Smooth muscle cell (in vitro differentiated cells): ENCODE data around the gene CPLANE1. TPM values are rescaled to one million over a fixed set of nuclear protein-coding genes. Genes with fewer than 3 reads are reported as not detected.

Experiments
- DNase-seq: peaks from one replicate; lab custom pipeline; 2025; ENCODE audit not compliant: unreplicated experiment; lab: John Stamatoyannopoulos, UW
- H2AFZ ChIP-seq: fragments of 200-600 bp; sonication (generic); 2 replicates; pipeline ENCODE4 v1.6.0; 2016; ENCODE audit warnings: antibody characterized with exemption, low read depth, mild to moderate bottlenecking
- H3F3A ChIP-seq: fragments of 200-600 bp; sonication (generic); 2 replicates; pipeline ENCODE4 v1.6.0; 2017; ENCODE audit warnings: antibody characterized with exemption, low read depth
- H3K27ac ChIP-seq: fragments of 200-600 bp; sonication (generic); 2 replicates; pipeline ENCODE4 v1.5.1; 2016; ENCODE audit warnings: low read depth, mild to moderate bottlenecking
- H3K27me3 ChIP-seq: fragments of 200-600 bp; sonication (generic); 2 replicates; pipeline ENCODE4 v1.6.1; 2016; ENCODE audit warnings: low read depth, mild to moderate bottlenecking
- H3K36me3 ChIP-seq: fragments of 200-600 bp; sonication (generic); 2 replicates; pipeline ENCODE4 v1.5.1; 2016; ENCODE audit warnings: low read depth
- H3K4me1 ChIP-seq: fragments of 200-600 bp; sonication (generic); 2 replicates; pipeline ENCODE4 v1.5.1; 2016; ENCODE audit warnings: low read depth
- H3K4me2 ChIP-seq: fragments of 200-600 bp; sonication (generic); 2 replicates; pipeline ENCODE4 v1.6.0; 2016; ENCODE audit warnings: mild to moderate bottlenecking
- H3K4me3 ChIP-seq: fragments of 200-600 bp; sonication (generic); 2 replicates; pipeline ENCODE4 v1.5.1; 2016; ENCODE audit warnings: mild to moderate bottlenecking
- H3K79me2 ChIP-seq: fragments of 200-600 bp; sonication (generic); 2 replicates; pipeline ENCODE4 v1.6.0; 2016; ENCODE audit warnings: low read depth, mild to moderate bottlenecking
- H3K9ac ChIP-seq: fragments of 200-600 bp; sonication (generic); 2 replicates; pipeline ENCODE4 v1.6.0; 2016; ENCODE audit warnings: low read depth
- H3K9me3 ChIP-seq: fragments of 200-600 bp; sonication (generic); replicated peaks from 2 replicates; pipeline ENCODE4 v1.5.1; 2016; ENCODE audit warnings: low read depth
- H4K20me1 ChIP-seq: fragments of 200-600 bp; sonication (generic); 2 replicates; pipeline ENCODE4 v1.6.0; 2016; ENCODE audit warnings: low read depth
- CTCF ChIP-seq: fragments of 200-600 bp; sonication (generic); IDR thresholded peaks from 2 replicates; pipeline ENCODE4 v1.5.1; 2017; ENCODE audit warnings: borderline replicate concordance, mild to moderate bottlenecking, antibody characterized with exemption; ENCODE audit not compliant: insufficient read depth, poor library complexity, severe bottlenecking
- WGBS: methylation state at CpG from one replicate; pipeline ENCODE4 v1.1.7; 2016; ENCODE audit warnings: low lambda C conversion rate; 5-methylcytosine and 5-hydroxymethylcytosine counted together
- polyA plus RNA-seq: library from polyadenylated mRNA; unstranded; fragments of >200 nt; fragmentation: Nextera tagmentation; extraction: Ambion mirVana; gene quantifications from 2 replicates; pipeline ENCODE4 v1.2.1, GENCODE V29; 2016
- small RNA-seq: library from RNA; depleted of rRNA; stranded (forward); fragments of <200 nt; gene quantifications from one replicate; pipeline ENCODE3, GENCODE V24; 2014
- total RNA-seq: library from RNA; depleted of rRNA; stranded (reverse); fragments of >200 nt; gene quantifications from 2 replicates; pipeline ENCODE4 v1.2.3, GENCODE V29; 2014

The CPLANE1 gene
- total and polyA plus RNA-seq, 2 experiments from 2014 or later, result 2.9 to 20.5 TPM

- Histone ChIP-seq H3K79me2 (no peaks in the 10 kb centered on the region), H3K4me2 (no peak overlapping the region), H3K36me3 (peaks cover 43% of the 10 kb centered on the region), H3K4me1 (no peaks in the 10 kb centered on the region), H3K27ac (no peak overlapping the region), H3F3A (no peaks in the 10 kb centered on the region), H3K4me3 (no peak overlapping the region), H3K9me3 (no peaks in the 10 kb centered on the region), H3K27me3 (no peaks in the 10 kb centered on the region), H4K20me1 (no peaks in the 10 kb centered on the region), H3K9ac (no peak overlapping the region), H2AFZ (no peak overlapping the region)
- no peak for TF ChIP-seq CTCF
- DNase-seq, result no peak
- WGBS, result 96% methylated on average over 2 of the region's 2 CpGs
Observed at GRCh38 chr5:37056762-37057161, 192.4 kb downstream of the CPLANE1 start.

Small RNA genes lying within 50 kb of the gene (small RNA-seq; reads per million reads assigned to genes)
- not detected for gene C8orf59P2

Other genes starting within 250 kb of the CPLANE1 start
- 31.4 and 37.1 TPM in 2 replicates for gene NUP155, start 121.7 kb upstream of the CPLANE1 start, total RNA-seq
- gene NUP155, start 121.7 kb upstream of the CPLANE1 start, polyA plus RNA-seq, result 11.3 and 12.3 TPM in 2 replicates
- 17.8 and 30.5 TPM in 2 replicates for gene WDR70, start 129.9 kb upstream of the CPLANE1 start, total RNA-seq
- gene WDR70, start 129.9 kb upstream of the CPLANE1 start, polyA plus RNA-seq, result 28.7 and 43.7 TPM in 2 replicates